H9 (cell line): ENCODE data around the gene BICDL2. TPM values are rescaled to one million over a fixed set of nuclear protein-coding genes. Genes with fewer than 3 reads are reported as not detected.

ENCODE experiments used
- DNase-seq: peaks from one replicate; pipeline ENCODE4 v3.0.0-alpha.2; 2017
- H2AFZ ChIP-seq: one replicate; pipeline ENCODE4 v1.6.1; 2013; ENCODE audit warnings: mild to moderate bottlenecking, low read length, control low read depth, moderate library complexity
- H2AK5ac ChIP-seq: 2 replicates; pipeline ENCODE4 v1.6.1; 2013; ENCODE audit warnings: low read length, control low read depth, mixed read lengths; ENCODE audit not compliant: insufficient read length
- H2BK120ac ChIP-seq: one replicate; pipeline ENCODE4 v1.6.1; 2013; ENCODE audit warnings: low read depth, mild to moderate bottlenecking, low read length, control low read depth, inconsistent platforms; ENCODE audit not compliant: poor library complexity, severe bottlenecking
- H2BK12ac ChIP-seq: 2 replicates; pipeline ENCODE4 v1.6.1; 2013; ENCODE audit warnings: low read length, control low read depth, mixed read lengths, low read depth; ENCODE audit not compliant: insufficient read length
- H2BK15ac ChIP-seq: 2 replicates; pipeline ENCODE4 v1.6.1; 2013; ENCODE audit warnings: low read depth, low read length, control low read depth
- H2BK20ac ChIP-seq: one replicate; pipeline ENCODE4 v1.6.1; 2013; ENCODE audit warnings: low read depth, mild to moderate bottlenecking, low read length, control low read depth, inconsistent platforms; ENCODE audit not compliant: poor library complexity, severe bottlenecking
- H2BK5ac ChIP-seq: 2 replicates; pipeline ENCODE4 v1.6.1; 2013; ENCODE audit warnings: low read length, control low read depth, mixed read lengths; ENCODE audit not compliant: insufficient read length
- H3K14ac ChIP-seq: 2 replicates; pipeline ENCODE4 v1.6.1; 2013; ENCODE audit warnings: low read length, control low read depth; ENCODE audit not compliant: insufficient read depth
- H3K18ac ChIP-seq: 2 replicates; pipeline ENCODE4 v1.6.1; 2013; ENCODE audit warnings: low read depth, mild to moderate bottlenecking, mixed read lengths, low read length, control low read depth; ENCODE audit not compliant: insufficient read length
- H3K23ac ChIP-seq: 2 replicates; pipeline ENCODE4 v1.6.1; 2013; ENCODE audit warnings: low read length, control low read depth, mixed read lengths, low read depth; ENCODE audit not compliant: insufficient read length
- H3K23me2 ChIP-seq: 2 replicates; pipeline ENCODE4 v1.6.1; 2013; ENCODE audit warnings: low read depth, mild to moderate bottlenecking, mixed read lengths, low read length, control low read depth; ENCODE audit not compliant: insufficient read length, poor library complexity, severe bottlenecking
- H3K27ac ChIP-seq: 2 replicates; pipeline ENCODE4 v1.5.1; 2013; ENCODE audit warnings: low read length, control low read depth, mixed read lengths, low read depth; ENCODE audit not compliant: insufficient read length
- H3K27me3 ChIP-seq: 2 replicates; pipeline ENCODE4 v1.6.1; 2013; ENCODE audit warnings: low read length, control low read depth, inconsistent platforms; ENCODE audit not compliant: insufficient read depth
- H3K4ac ChIP-seq: 2 replicates; pipeline ENCODE4 v1.6.1; 2013; ENCODE audit warnings: low read depth, mild to moderate bottlenecking, control low read depth, inconsistent platforms, low read length, moderate library complexity
- H3K4me1 ChIP-seq: 2 replicates; pipeline ENCODE4 v1.6.1; 2013; ENCODE audit warnings: low read length, control low read depth, inconsistent platforms; ENCODE audit not compliant: insufficient read depth
- H3K4me2 ChIP-seq: 2 replicates; pipeline ENCODE4 v1.6.1; 2013; ENCODE audit warnings: low read length, control low read depth, mixed read lengths; ENCODE audit not compliant: insufficient read length, insufficient read depth
- H3K56ac ChIP-seq: 2 replicates; pipeline ENCODE4 v1.6.1; 2013; ENCODE audit warnings: low read depth, mild to moderate bottlenecking, mixed read lengths, low read length, control low read depth; ENCODE audit not compliant: insufficient read length
- H3K79me1 ChIP-seq: 2 replicates; pipeline ENCODE4 v1.6.1; 2013; ENCODE audit warnings: low read depth, mild to moderate bottlenecking, moderate library complexity, low read length, control low read depth, inconsistent platforms; ENCODE audit not compliant: insufficient read depth, poor library complexity, severe bottlenecking
- H3K79me2 ChIP-seq: 2 replicates; pipeline ENCODE4 v1.6.1; 2013; ENCODE audit warnings: low read length, control low read depth, inconsistent platforms; ENCODE audit not compliant: insufficient read depth
- H3K9ac ChIP-seq: 2 replicates; pipeline ENCODE4 v1.6.1; 2013; ENCODE audit warnings: low read length, control low read depth, mixed read lengths; ENCODE audit not compliant: insufficient read length; ENCODE audit errors: extremely low read depth
- H3K9me3 ChIP-seq: one replicate; pipeline ENCODE4 v1.6.1; 2013; ENCODE audit warnings: low read depth, low read length, inconsistent platforms; ENCODE audit not compliant: control insufficient read depth
- H3T11ph ChIP-seq: one replicate; pipeline ENCODE4 v1.6.1; 2013; ENCODE audit warnings: mild to moderate bottlenecking, low read length, control low read depth, inconsistent platforms
- H4K20me1 ChIP-seq: one replicate; pipeline ENCODE4 v1.6.1; 2013; ENCODE audit not compliant: control insufficient read depth, insufficient read length, insufficient read depth
- H4K5ac ChIP-seq: 2 replicates; pipeline ENCODE4 v1.6.1; 2013; ENCODE audit warnings: low read depth, mild to moderate bottlenecking, mixed read lengths, low read length, control low read depth; ENCODE audit not compliant: insufficient read length
- H4K8ac ChIP-seq: replicated peaks from 2 replicates; pipeline ENCODE4 v1.6.1; 2013; ENCODE audit warnings: low read length, control low read depth, mixed read lengths, low read depth; ENCODE audit not compliant: insufficient read length
- H4K91ac ChIP-seq: 2 replicates; pipeline ENCODE4 v1.6.1; 2013; ENCODE audit warnings: low read depth, mild to moderate bottlenecking, moderate library complexity, mixed read lengths, low read length, control low read depth; ENCODE audit not compliant: insufficient read length
- H3K27ac Mint-ChIP-seq, 3 experiments: 2 replicates in 2 of 3; 3 replicates in 1 of 3; pipeline ENCODE4 v1.8.0; 2020 to 2021; ENCODE audit warnings: mixed read lengths in 3 of 3, mild to moderate bottlenecking in 1 of 3, moderate library complexity in 1 of 3
- H3K27me3 Mint-ChIP-seq: 2 replicates; pipeline ENCODE4 v1.8.0; 2021; ENCODE audit warnings: low read depth, mild to moderate bottlenecking, moderate library complexity, mixed read lengths
- H3K36me3 Mint-ChIP-seq, 3 experiments: 2 replicates in 2 of 3; 3 replicates in 1 of 3; pipeline ENCODE4 v1.8.0; 2020 to 2021; ENCODE audit warnings: low read depth in 3 of 3, mixed read lengths in 3 of 3; ENCODE audit not compliant: insufficient read depth in 1 of 3
- H3K4me1 Mint-ChIP-seq, 2 experiments: 2 replicates each; pipeline ENCODE4 v1.8.0; 2020; ENCODE audit warnings: mixed read lengths in 2 of 2
- H3K4me3 Mint-ChIP-seq, 2 experiments: 2 replicates in 1 of 2; 3 replicates in 1 of 2; pipeline ENCODE4 v1.8.0; 2020 to 2021; ENCODE audit warnings: mild to moderate bottlenecking in 2 of 2, mixed read lengths in 2 of 2, moderate library complexity in 1 of 2
- H3K9me3 Mint-ChIP-seq, 2 experiments: 2 replicates in 1 of 2; 3 replicates in 1 of 2; pipeline ENCODE4 v1.8.0; 2020; ENCODE audit warnings: mild to moderate bottlenecking in 2 of 2, mixed read lengths in 2 of 2, moderate library complexity in 1 of 2
- CTCF ChIP-seq: fragments of 200-600 bp; sonication (generic); conservative IDR thresholded peaks from 3 replicates; pipeline ENCODE4 v1.8.0; 2021; ENCODE audit warnings: antibody characterized with exemption, mild to moderate bottlenecking
- WGBS: extraction: QIAGEN DNeasy Blood & Tissue Kit; methylation state at CpG from one replicate; pipeline ENCODE4 v1.1.7; 2013; ENCODE audit warnings: missing lambda C conversion rate, low lambda C conversion rate, mixed read lengths; ENCODE audit not compliant: insufficient read length; ENCODE audit errors: extremely low coverage; 5-methylcytosine and 5-hydroxymethylcytosine counted together
- total RNA-seq: library from RNA; stranded (reverse); gene quantifications from 2 replicates; pipeline ENCODE4 v1.2.1, GENCODE V29; 2021

BICDL2 gene
- total RNA-seq, 1 experiment from 2014 or later = 13.5 TPM

GRCh38 chr16:3042376-3042775 lies 5.6 kb upstream of the BICDL2 start:
- H3K4me1 ChIP-seq = no peaks in the 10 kb centered on the region; the same call in 1 of the 2 replicates
- H3K9ac ChIP-seq = no peak overlapping the region
- H2BK120ac ChIP-seq = no peak overlapping the region
- H2AK5ac ChIP-seq = no peak overlapping the region
- no peaks in the 10 kb centered on the region for H3K9me3 ChIP-seq
- no peaks in the 10 kb centered on the region for H3K79me2 ChIP-seq
- no peak overlapping the region for H2BK5ac ChIP-seq
- H3K56ac ChIP-seq = no peak overlapping the region
- no peak overlapping the region for H4K91ac ChIP-seq
- H3K27me3 Mint-ChIP-seq = peaks cover 46% of the 10 kb centered on the region
- peaks cover 0 to 8% (median 4%) of the 10 kb centered on the region in 3 experiments; a peak in 2 of 7 replicates for H3K36me3 Mint-ChIP-seq
- H3K9me3 Mint-ChIP-seq = peaks cover 0 to 3% of the 10 kb centered on the region in 2 experiments; a peak in 2 of 5 replicates
- no peak overlapping the region for H2AFZ ChIP-seq
- no peaks in the 10 kb centered on the region for H3K27me3 ChIP-seq
- no CpG with 5 or more reads among the region's 3 CpGs for WGBS
- H3K4me2 ChIP-seq = no peak overlapping the region
- no peak overlapping the region for H3K4me3 Mint-ChIP-seq
- no peak overlapping the region for H4K8ac ChIP-seq
- H3K14ac ChIP-seq = no peak overlapping the region
- H4K5ac ChIP-seq = no peak overlapping the region
- no peak overlapping the region for H2BK20ac ChIP-seq
- no peak overlapping the region for H3K18ac ChIP-seq
- no peak for DNase-seq
- no peak overlapping the region for H3T11ph ChIP-seq
- H3K27ac ChIP-seq = no peak overlapping the region
- no peaks in the 10 kb centered on the region for H4K20me1 ChIP-seq
- H3K79me1 ChIP-seq = no peaks in the 10 kb centered on the region
- H3K4ac ChIP-seq = no peak overlapping the region
- no peak overlapping the region for H3K23ac ChIP-seq
- TF ChIP-seq CTCF = no peak
- peaks cover 18% of the 10 kb centered on the region for H3K23me2 ChIP-seq
- no peak overlapping the region; a peak in 1 of 7 replicates for H3K27ac Mint-ChIP-seq
- H3K4me1 Mint-ChIP-seq = peaks cover 14 to 23% of the 10 kb centered on the region in 2 experiments
- H2BK15ac ChIP-seq = no peak overlapping the region
- no peak overlapping the region for H2BK12ac ChIP-seq
